Chondrocyte (in vitro differentiated cells): Measurements from ENCODE around the gene TAF6. TPM values are rescaled to one million over a fixed set of nuclear protein-coding genes. Genes with fewer than 3 reads are reported as not detected.

Source experiments
- DNase-seq: peaks from one replicate; pipeline ENCODE4 v3.0.0; 2021; ENCODE audit warnings: mixed read lengths, low spot score
- H3K27ac Mint-ChIP-seq: one replicate; pipeline ENCODE4 v1.8.0; 2021; ENCODE audit warnings: mild to moderate bottlenecking, moderate library complexity, mixed read lengths; ENCODE audit not compliant: unreplicated experiment
- H3K27me3 Mint-ChIP-seq: 2 replicates; pipeline ENCODE4 v1.8.0; 2021; ENCODE audit warnings: low read depth, mixed read lengths
- H3K36me3 Mint-ChIP-seq: 2 replicates; pipeline ENCODE4 v1.8.0; 2021; ENCODE audit warnings: low read depth, mixed read lengths
- H3K4me1 Mint-ChIP-seq: 2 replicates; pipeline ENCODE4 v1.8.0; 2021; ENCODE audit warnings: low read depth, mild to moderate bottlenecking, mixed read lengths
- H3K4me3 Mint-ChIP-seq: one replicate; pipeline ENCODE4 v1.8.0; 2021; ENCODE audit warnings: mild to moderate bottlenecking, moderate library complexity, mixed read lengths; ENCODE audit not compliant: unreplicated experiment
- H3K9me3 Mint-ChIP-seq: 2 replicates; pipeline ENCODE4 v1.8.0; 2021; ENCODE audit warnings: low read depth, mixed read lengths
- total RNA-seq: library from RNA; stranded (reverse); gene quantifications from 3 replicates; pipeline ENCODE4 v1.2.1, GENCODE V29; 2021
- TF ChIP-seq, protein P1 (sequence below): fragments of 200-600 bp; sonication (generic); IDR thresholded peaks from 2 replicates; pipeline ENCODE4 v1.5.0; 2021; ENCODE audit warnings: antibody characterized with exemption, mild to moderate bottlenecking, moderate library complexity

The TAF6 gene
- total RNA-seq, 1 donor from 2014 or later = 54.9 TPM

DNA sequence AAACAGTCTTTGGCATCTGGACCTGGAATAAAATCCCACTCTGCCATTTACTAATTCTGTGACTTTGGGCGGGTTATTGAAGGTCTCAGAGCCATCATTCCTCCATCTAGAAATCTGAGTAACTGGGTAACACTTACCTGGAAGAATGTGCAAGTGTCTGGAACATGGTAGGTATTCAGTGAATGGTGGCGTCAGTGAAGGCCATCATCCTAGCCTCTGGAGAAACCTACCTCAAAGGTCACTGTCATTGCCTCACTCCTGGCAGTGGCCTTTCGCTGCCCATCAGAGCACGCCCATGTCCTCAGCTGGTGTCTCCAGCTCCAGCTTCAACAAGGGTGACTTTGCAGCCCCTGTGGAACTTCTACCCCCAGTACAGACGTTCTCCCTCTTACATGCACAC is 44.7 kb upstream of the TAF6 start:
- Mint-ChIP-seq H3K27me3 (no peaks in the 10 kb centered on the region), H3K27ac (no peak overlapping the region), H3K4me3 (no peak overlapping the region), H3K36me3 (no peaks in the 10 kb centered on the region), H3K9me3 (no peaks in the 10 kb centered on the region), H3K4me1 (peaks cover 22% of the 10 kb centered on the region)
- DNase-seq = peak; percentile 25
- TF ChIP-seq, protein P1, sequence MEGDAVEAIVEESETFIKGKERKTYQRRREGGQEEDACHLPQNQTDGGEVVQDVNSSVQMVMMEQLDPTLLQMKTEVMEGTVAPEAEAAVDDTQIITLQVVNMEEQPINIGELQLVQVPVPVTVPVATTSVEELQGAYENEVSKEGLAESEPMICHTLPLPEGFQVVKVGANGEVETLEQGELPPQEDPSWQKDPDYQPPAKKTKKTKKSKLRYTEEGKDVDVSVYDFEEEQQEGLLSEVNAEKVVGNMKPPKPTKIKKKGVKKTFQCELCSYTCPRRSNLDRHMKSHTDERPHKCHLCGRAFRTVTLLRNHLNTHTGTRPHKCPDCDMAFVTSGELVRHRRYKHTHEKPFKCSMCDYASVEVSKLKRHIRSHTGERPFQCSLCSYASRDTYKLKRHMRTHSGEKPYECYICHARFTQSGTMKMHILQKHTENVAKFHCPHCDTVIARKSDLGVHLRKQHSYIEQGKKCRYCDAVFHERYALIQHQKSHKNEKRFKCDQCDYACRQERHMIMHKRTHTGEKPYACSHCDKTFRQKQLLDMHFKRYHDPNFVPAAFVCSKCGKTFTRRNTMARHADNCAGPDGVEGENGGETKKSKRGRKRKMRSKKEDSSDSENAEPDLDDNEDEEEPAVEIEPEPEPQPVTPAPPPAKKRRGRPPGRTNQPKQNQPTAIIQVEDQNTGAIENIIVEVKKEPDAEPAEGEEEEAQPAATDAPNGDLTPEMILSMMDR = no peak

DNA sequence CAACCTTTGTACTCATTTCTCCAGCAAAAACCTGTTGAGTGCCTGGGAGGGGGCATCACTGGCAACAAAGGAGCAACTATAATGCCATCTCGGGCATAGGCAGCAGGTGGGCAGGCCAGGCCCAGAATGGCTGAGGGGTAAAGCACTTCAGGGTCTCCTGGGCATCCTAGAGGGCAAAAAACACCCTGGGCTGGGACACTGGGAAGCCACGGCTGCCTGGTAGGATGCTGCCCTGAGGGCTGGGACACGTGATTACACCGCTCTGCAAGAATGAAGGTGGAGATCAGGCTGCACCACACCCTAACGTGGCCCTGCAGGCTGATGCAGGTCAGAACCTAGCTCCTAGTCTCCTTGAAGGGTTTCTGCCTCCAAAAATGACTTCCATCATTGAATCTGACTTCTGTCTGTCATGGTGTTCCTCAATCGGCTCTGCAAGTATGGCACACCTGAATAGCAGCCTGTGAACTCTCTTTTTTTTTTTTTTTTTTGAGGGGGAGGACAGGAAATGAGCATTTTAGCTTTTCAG is 43.9 kb upstream of the TAF6 start:
- Mint-ChIP-seq H3K4me1 (peaks cover 18% of the 10 kb centered on the region), H3K36me3 (no peaks in the 10 kb centered on the region), H3K9me3 (no peaks in the 10 kb centered on the region), H3K27ac (no peak overlapping the region), H3K4me3 (no peak overlapping the region), H3K27me3 (no peaks in the 10 kb centered on the region)
- TF ChIP-seq, protein P1 = no peak
- peak; percentile 49 for DNase-seq

DNA sequence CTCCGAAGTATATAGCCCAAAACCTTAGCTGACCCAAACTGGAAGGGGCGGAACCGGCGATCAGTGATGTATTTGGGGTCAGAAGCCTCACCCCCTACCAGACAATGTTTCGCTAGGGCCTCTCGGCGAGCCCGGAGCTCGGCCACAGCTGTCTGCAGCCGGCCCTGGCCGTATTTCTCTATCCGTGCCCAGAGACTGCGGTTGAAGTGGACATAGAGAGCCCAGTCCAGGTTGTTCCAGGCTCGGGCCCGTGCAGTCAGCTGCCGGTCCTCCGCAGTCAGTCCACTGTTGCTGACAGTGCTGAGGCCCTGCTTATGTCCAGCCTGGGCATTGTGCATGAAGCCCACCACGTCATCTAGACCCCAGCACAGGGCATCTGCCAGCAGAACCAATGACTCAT is 40.9 kb upstream of the TAF6 start:
- no peaks in the 10 kb centered on the region for H3K9me3 Mint-ChIP-seq
- H3K4me1 Mint-ChIP-seq = peaks cover 31% of the 10 kb centered on the region
- H3K4me3 Mint-ChIP-seq = no peak overlapping the region
- no peaks in the 10 kb centered on the region for H3K27me3 Mint-ChIP-seq
- TF ChIP-seq, protein P1 = no peak
- H3K27ac Mint-ChIP-seq = no peak overlapping the region
- DNase-seq = no peak
- peaks cover 2% of the 10 kb centered on the region for H3K36me3 Mint-ChIP-seq

DNA sequence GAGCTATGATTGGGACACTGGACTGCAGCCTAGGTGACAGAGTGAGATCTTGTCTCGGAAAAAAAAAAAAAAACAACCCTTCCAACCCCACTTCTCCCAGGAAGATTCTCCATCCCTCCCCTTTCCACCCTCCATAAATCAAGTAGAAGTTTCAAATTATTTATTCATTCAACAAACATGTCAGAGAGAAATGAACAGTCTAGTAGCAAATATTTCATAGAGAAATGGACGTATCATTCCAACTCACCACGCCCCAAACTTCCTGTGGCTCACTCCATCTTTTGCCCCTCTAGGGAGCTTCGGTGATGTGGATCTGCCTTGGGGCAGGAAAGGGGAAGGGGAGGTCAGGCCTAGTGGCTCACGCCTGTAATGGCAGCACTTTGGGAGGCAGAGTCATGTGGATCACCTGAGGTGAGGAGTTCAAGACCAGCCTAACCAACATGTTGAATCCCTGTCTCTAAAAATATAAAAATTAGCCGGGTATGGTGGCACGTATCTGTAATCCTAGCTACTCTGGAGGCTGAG is 40.0 kb upstream of the TAF6 start:
- Mint-ChIP-seq H3K36me3 (peaks cover 3% of the 10 kb centered on the region), H3K27ac (peak overlapping the region; percentile 63), H3K27me3 (no peaks in the 10 kb centered on the region), H3K4me1 (peaks cover 31% of the 10 kb centered on the region), H3K9me3 (no peaks in the 10 kb centered on the region), H3K4me3 (peak overlapping the region; percentile 75)
- TF ChIP-seq, protein P1 = no peak
- no peak for DNase-seq

DNA sequence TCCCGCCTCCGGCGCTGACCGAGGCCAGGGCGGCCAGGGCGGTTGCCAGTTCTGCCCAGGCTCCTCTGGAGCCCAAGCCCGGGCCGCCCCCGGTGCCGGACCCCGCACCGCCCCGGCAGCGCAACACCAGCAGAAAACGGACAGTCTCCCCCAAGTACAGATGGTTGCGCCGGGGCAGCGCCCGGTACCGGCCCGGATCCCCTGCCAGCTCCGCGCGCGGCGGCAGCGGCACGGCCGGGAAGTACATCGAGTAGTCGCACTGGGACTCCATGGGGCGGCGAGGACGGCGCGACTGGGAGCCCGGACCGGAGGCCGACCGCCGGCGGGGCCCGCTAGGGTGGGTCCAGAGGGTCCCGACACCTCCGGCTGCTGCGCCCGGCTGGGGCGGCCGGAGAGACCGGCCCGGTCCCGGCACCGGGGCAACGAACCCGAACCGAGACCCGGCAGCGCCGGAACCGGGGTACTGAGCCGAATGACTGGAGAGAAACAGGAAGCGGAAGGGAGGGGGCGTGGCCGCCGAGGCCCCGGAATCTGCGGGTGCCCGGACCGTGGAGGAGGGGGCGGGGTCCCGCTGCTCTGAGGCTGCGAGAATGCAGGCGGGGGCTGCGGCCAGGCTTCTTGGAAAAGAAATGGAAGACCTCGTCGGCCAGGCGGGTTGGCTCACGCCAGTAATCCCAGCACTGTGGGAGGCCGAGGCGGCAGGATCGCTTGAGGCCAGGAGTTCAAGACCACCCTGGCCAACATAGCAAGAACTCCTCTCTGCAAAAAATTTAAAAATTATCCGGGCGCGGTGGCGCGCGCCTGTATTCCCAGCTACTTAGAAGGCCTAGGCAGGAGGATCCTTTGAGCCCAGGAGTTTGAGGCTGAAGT is 39.3 kb upstream of the TAF6 start, which contains the start of gene TRAPPC14:
Gene TRAPPC14, minus strand, starts transcription at position 495 of the 870 bp plus-strand sequence. Its CDS starts 224 bp downstream, at position 271.
- Mint-ChIP-seq H3K4me3 (peak within 1 kb of the TSS; percentile 75), H3K27me3 (no peaks in the 10 kb centered on the region), H3K4me1 (peaks cover 31% of the 10 kb centered on the region), H3K36me3 (peaks cover 4% of the 10 kb centered on the region), H3K27ac (peak within 1 kb of the TSS; percentile 76), H3K9me3 (no peaks in the 10 kb centered on the region)
- TF ChIP-seq, protein P1 = peak; percentile 29
- no peak for DNase-seq
